Neural cell (in vitro differentiated cells): ENCODE data around the gene EML6.

Experiments
- CTCF ChIP-seq: fragments of 450-650 bp; IDR thresholded peaks from 2 replicates; pipeline ENCODE4 v1.5.1; 2014; ENCODE audit warnings: antibody characterized with exemption, mild to moderate bottlenecking, moderate library complexity; ENCODE audit not compliant: poor library complexity, severe bottlenecking
- POLR2AphosphoS5 ChIP-seq: IDR thresholded peaks from 2 replicates; pipeline ENCODE4 v1.6.1; 2012

DNA sequence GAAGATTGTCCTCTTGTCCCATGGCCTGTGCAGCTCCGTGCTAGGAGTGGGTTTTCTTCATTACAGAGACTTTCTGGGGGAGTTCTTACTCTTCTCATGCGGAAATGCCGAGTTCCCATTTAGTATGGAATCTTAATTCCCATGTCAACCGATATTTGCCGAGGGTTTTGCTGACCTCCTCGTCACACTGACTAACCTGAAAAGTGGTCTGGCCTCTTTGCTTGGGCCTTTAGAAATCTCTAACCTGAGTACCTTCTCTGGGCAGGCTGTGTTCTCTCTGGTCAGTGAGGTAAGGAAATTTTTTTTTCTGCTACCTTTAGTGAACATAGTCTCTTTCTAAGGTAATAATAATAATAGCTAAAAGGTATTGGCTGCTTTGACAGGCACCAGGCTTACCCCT, 10.9 kb upstream of the EML6 start:
- TF ChIP-seq CTCF (no peak), POLR2AphosphoS5 (no peak)
